ENCODE measurements around the gene LENG1. TPM values are rescaled to one million over a fixed set of nuclear protein-coding genes. Genes with fewer than 3 reads are reported as not detected.
A peak's percentile ranks its signal among the peaks of the same experiment; 100 is the strongest.

Gene LENG1
- total and polyA plus RNA-seq, 2 donors (not counting 3 experiments of a cell fraction or from before 2014, with no cell fraction given) = 3.0 to 5.0 TPM

DNA sequence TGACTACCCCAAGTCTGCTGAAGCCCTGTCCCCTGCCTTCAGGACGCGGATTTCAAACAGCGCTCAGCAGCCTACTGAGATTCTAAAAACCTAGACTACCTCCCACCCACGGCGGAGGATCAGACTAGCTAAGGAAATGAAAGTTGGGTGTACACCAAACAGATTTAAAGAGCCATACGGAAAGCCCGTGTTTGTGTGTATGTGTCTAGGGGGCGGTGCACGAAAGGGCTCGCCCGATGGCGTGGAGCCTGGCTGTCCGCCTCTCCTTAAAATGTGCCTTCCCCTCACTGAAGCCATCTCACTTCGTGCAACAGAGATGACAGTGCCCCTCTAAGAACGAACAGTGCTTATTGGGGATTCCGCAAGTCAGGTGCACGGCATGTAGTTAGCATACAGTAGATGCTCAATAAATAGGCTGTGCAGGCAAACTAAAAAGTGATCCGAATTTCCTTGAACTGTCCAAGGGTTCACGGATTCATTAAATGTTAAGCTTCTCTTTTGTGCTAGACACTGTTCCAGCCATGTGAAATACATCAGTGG, 639 bp downstream of the LENG1 start:
- TF ChIP-seq GATA2 (IDR thresholded peaks at IDR 0.05; ENCODE audit: insufficient read depth, insufficient read length, low read depth, low read length) (no peak), FOS (IDR thresholded peaks at IDR 0.05; ENCODE audit: borderline replicate concordance, insufficient read depth, low read length) (no peak), POLR2A (IDR thresholded peaks at IDR 0.05; ENCODE audit: low read depth, low read length) (no peak), POLR2AphosphoS5 (IDR thresholded peaks at IDR 0.05; ENCODE audit: insufficient read depth, low read depth, low read length) (no peak)
- H3K9ac ChIP-seq (replicated peaks; ENCODE audit: extremely low read depth, insufficient read depth, low read length) = peak overlapping the region; percentile 68
- H3K27me3 ChIP-seq (ENCODE audit: control insufficient read depth in 2 of 2, insufficient read depth in 2 of 2, low read length in 2 of 2) = peaks cover 0 to 5% of the 10 kb centered on the region in 2 experiments
- dilution Hi-C loops (cut with MboI; ENCODE audit: extremely low pct_ligation_motif_present, low sequenced_read_pairs) = no loop called here
- H3K4me1 ChIP-seq (ENCODE audit: control insufficient read depth, extremely low read depth, insufficient read depth, low read length) = peaks cover 18% of the 10 kb centered on the region
- H3K27ac ChIP-seq (ENCODE audit: insufficient read depth, low read depth, low read length) = peak overlapping the region; percentile 60
- peaks cover 4% of the 10 kb centered on the region for H3K79me2 ChIP-seq (ENCODE audit: control insufficient read depth, insufficient read depth, low read length)
- DNase-seq (ENCODE audit: low read depth, low spot score) (no peak), FAIRE-seq (peak; percentile 40)
- H4K20me1 ChIP-seq (replicated peaks; ENCODE audit: control insufficient read depth, extremely low read depth, insufficient read depth, low read length) = no peaks in the 10 kb centered on the region
- peaks cover 7 to 27% of the 10 kb centered on the region in 2 experiments for H3K36me3 ChIP-seq (ENCODE audit: control insufficient read depth in 2 of 2, extremely low read depth in 1 of 2, insufficient read depth in 2 of 2, low read length in 2 of 2)
- TSS peak; percentile 53 for BruUV-seq (replicated peaks)
- ChIA-PET POLR2A (interaction anchor here (0.5 to 1.6 kb wide), 3 partner anchors 8 to 30 kb away, joined by 3 to 4 read pairs (median 3); partner anchors contain the start of gene MBOAT7), CTCF (interaction anchor here (0.7 to 1.8 kb wide), 8 partner anchors 14 to 1475 kb away, joined by 3 to 8 read pairs (median 4); partner anchors contain the start of genes CNOT3, LENG8, MBOAT7 and TMC4)
- H3K9me3 ChIP-seq (replicated peaks; ENCODE audit: control insufficient read depth, insufficient read depth, low read length) = no peaks in the 10 kb centered on the region
- peak overlapping the region; percentile 40 to 80 (median 77) for H3K4me3 ChIP-seq (replicated peaks in 1 of 3; ENCODE audit: insufficient read depth in 1 of 3, low read depth in 1 of 3, low read length in 3 of 3)
- peak overlapping the region; percentile 76 for H3K4me2 ChIP-seq (ENCODE audit: insufficient read depth, low read length)
- peak overlapping the region; percentile 65 for H2AFZ ChIP-seq (ENCODE audit: low read depth, low read length)
- H3K9me1 ChIP-seq (replicated peaks; ENCODE audit: control insufficient read depth, extremely low read depth, insufficient read depth, low read length) = no peaks in the 10 kb centered on the region
- intact Hi-C loops (cut with micrococcal nuclease) = loop anchor here (1.0 to 2.0 kb wide), 4 partner anchors 10 to 44 kb away; partner anchors contain the start of genes CNOT3, PRPF31 and TFPT

- Histone ChIP-seq H3K4me3 (replicated peaks in 1 of 3; ENCODE audit: insufficient read depth in 1 of 3, low read depth in 1 of 3, low read length in 3 of 3) (no peak overlapping the region), H3K4me2 (ENCODE audit: insufficient read depth, low read length) (no peak overlapping the region), H2AFZ (ENCODE audit: low read depth, low read length) (no peak overlapping the region), H3K4me1 (ENCODE audit: control insufficient read depth, extremely low read depth, insufficient read depth, low read length) (peaks cover 18% of the 10 kb centered on the region), H3K9ac (replicated peaks; ENCODE audit: extremely low read depth, insufficient read depth, low read length) (no peak overlapping the region), H3K36me3 (ENCODE audit: control insufficient read depth in 2 of 2, extremely low read depth in 1 of 2, insufficient read depth in 2 of 2, low read length in 2 of 2) (peaks cover 7 to 46% of the 10 kb centered on the region in 2 experiments), H3K9me1 (replicated peaks; ENCODE audit: control insufficient read depth, extremely low read depth, insufficient read depth, low read length) (no peaks in the 10 kb centered on the region), H3K9me3 (replicated peaks; ENCODE audit: control insufficient read depth, insufficient read depth, low read length) (no peaks in the 10 kb centered on the region), H3K27ac (ENCODE audit: insufficient read depth, low read depth, low read length) (no peak overlapping the region), H3K79me2 (ENCODE audit: control insufficient read depth, insufficient read depth, low read length) (peaks cover 4% of the 10 kb centered on the region), H3K27me3 (ENCODE audit: control insufficient read depth in 2 of 2, insufficient read depth in 2 of 2, low read length in 2 of 2) (no peaks in the 10 kb centered on the region), H4K20me1 (replicated peaks; ENCODE audit: control insufficient read depth, extremely low read depth, insufficient read depth, low read length) (no peaks in the 10 kb centered on the region)
- ChIA-PET CTCF (no interaction called here), POLR2A (interaction anchor here (1.1 kb wide), 1 partner anchor 20 kb away, joined by 3 read pairs; no protein-coding TSS in a partner anchor)
- intact Hi-C loops (cut with micrococcal nuclease) = no loop called here
- dilution Hi-C loops (cut with MboI; ENCODE audit: extremely low pct_ligation_motif_present, low sequenced_read_pairs) = no loop called here
- no peak for TF ChIP-seq CTCF (IDR thresholded peaks at IDR 0.05; ENCODE audit: extremely low read depth in 1 of 2, insufficient read depth in 1 of 2, low read depth in 1 of 2, low read length in 2 of 2)
- no peak for TF ChIP-seq EZH2 (IDR thresholded peaks at IDR 0.05; ENCODE audit: borderline replicate concordance, low read depth, low read length, severe bottlenecking)
- TF ChIP-seq GATA2 (IDR thresholded peaks at IDR 0.05; ENCODE audit: insufficient read depth, insufficient read length, low read depth, low read length) = no peak
- TF ChIP-seq MYC (IDR thresholded peaks at IDR 0.05; ENCODE audit: low read depth, low read length) = no peak
- TF ChIP-seq, protein P1, sequence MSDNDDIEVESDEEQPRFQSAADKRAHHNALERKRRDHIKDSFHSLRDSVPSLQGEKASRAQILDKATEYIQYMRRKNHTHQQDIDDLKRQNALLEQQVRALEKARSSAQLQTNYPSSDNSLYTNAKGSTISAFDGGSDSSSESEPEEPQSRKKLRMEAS (IDR thresholded peaks at IDR 0.05; ENCODE audit: insufficient read depth, insufficient read length) = no peak
- TF ChIP-seq POLR2AphosphoS5 (IDR thresholded peaks at IDR 0.05; ENCODE audit: insufficient read depth, low read depth, low read length) = no peak
- TF ChIP-seq POLR2A (IDR thresholded peaks at IDR 0.05; ENCODE audit: low read depth, low read length) = no peak
- TF ChIP-seq FOS (IDR thresholded peaks at IDR 0.05; ENCODE audit: borderline replicate concordance, insufficient read depth, low read length) = no peak
- TF ChIP-seq JUN (IDR thresholded peaks at IDR 0.05; ENCODE audit: borderline replicate concordance, insufficient read depth, insufficient read length, low read depth) = no peak
- no TSS peak for BruUV-seq (replicated peaks)
- FAIRE-seq (no peak), DNase-seq (ENCODE audit: low read depth, low spot score) (no peak)
These were observed 2.6 kb downstream of the LENG1 start for GRCh38 chr19:54156953-54157352.
